ENCODE data around the gene BAZ2B. TPM values are rescaled to one million over a fixed set of nuclear protein-coding genes. Genes with fewer than 3 reads are reported as not detected.

The BAZ2B gene
- total RNA-seq, 1 donor from 2014 or later = 139 TPM

GRCh38 chr2:159497847-159498246 is 118.5 kb downstream of the BAZ2B start:
- intact Hi-C loops (cut with DNase I) = no loop called here
- DNase-seq (ENCODE audit: low spot score) (no peak), ATAC-seq (no peak)

GRCh38 chr2:159497256-159497655 is 119.1 kb downstream of the BAZ2B start:
- ATAC-seq (peak; percentile 83), DNase-seq (ENCODE audit: low spot score) (no peak)
- intact Hi-C loops (cut with DNase I) = no loop called here

- DNase-seq (ENCODE audit: low spot score) (no peak), ATAC-seq (no peak)
- intact Hi-C loops (cut with DNase I) = no loop called here
Measured at GRCh38 chr2:159489476-159489875, 126.9 kb downstream of the BAZ2B start.

- no peak for DNase-seq (ENCODE audit: low spot score)
- no peak for ATAC-seq
- intact Hi-C loops (cut with DNase I) = no loop called here
Measured at GRCh38 chr2:159484532-159484931, 131.8 kb downstream of the BAZ2B start.

GRCh38 chr2:159476329-159476728 is 140.0 kb downstream of the BAZ2B start:
- ATAC-seq = no peak
- no peak for DNase-seq (ENCODE audit: low spot score)
- intact Hi-C loops (cut with DNase I) = no loop called here

GRCh38 chr2:159475793-159476192 is 140.6 kb downstream of the BAZ2B start:
- ATAC-seq = no peak
- DNase-seq (ENCODE audit: low spot score) = no peak
- intact Hi-C loops (cut with DNase I) = no loop called here

GRCh38 chr2:159471340-159471739 is 145.0 kb downstream of the BAZ2B start:
- DNase-seq (ENCODE audit: low spot score) (no peak), ATAC-seq (no peak)
- intact Hi-C loops (cut with DNase I) = no loop called here

GRCh38 chr2:159468257-159468656 is 148.1 kb downstream of the BAZ2B start:
- ATAC-seq (no peak), DNase-seq (ENCODE audit: low spot score) (no peak)
- intact Hi-C loops (cut with DNase I) = no loop called here

- ATAC-seq = no peak
- intact Hi-C loops (cut with DNase I) = no loop called here
- DNase-seq (ENCODE audit: low spot score) = no peak
Measured at GRCh38 chr2:159462961-159463360, 153.4 kb downstream of the BAZ2B start.

- DNase-seq (ENCODE audit: low spot score) (no peak), ATAC-seq (no peak)
- intact Hi-C loops (cut with DNase I) = no loop called here
Measured at GRCh38 chr2:159462201-159462785, 154.1 kb downstream of the BAZ2B start.

- ATAC-seq = no peak
- intact Hi-C loops (cut with DNase I) = no loop called here
- no peak for DNase-seq (ENCODE audit: low spot score)
Measured at GRCh38 chr2:159461076-159461475, 155.3 kb downstream of the BAZ2B start.

- no peak for ATAC-seq
- intact Hi-C loops (cut with DNase I) = no loop called here
Measured at GRCh38 chr2:159460227-159460626, 156.1 kb downstream of the BAZ2B start.

GRCh38 chr2:159459279-159459678 is 157.1 kb downstream of the BAZ2B start:
- no peak for ATAC-seq
- intact Hi-C loops (cut with DNase I) = no loop called here
- DNase-seq (ENCODE audit: low spot score) = no peak

More at GRCh38 chr2:159460227-159460626, 156.1 kb downstream of the BAZ2B start:
- no peak for DNase-seq (ENCODE audit: low spot score)

GRCh38 chr2:159457589-159457988 is 158.8 kb downstream of the BAZ2B start:
- intact Hi-C loops (cut with DNase I) = no loop called here
- ATAC-seq (no peak), DNase-seq (ENCODE audit: low spot score) (no peak)

- ATAC-seq (no peak), DNase-seq (ENCODE audit: low spot score) (no peak)
- intact Hi-C loops (cut with DNase I) = no loop called here
Measured at GRCh38 chr2:159456500-159457426, 159.6 kb downstream of the BAZ2B start.

- DNase-seq (ENCODE audit: low spot score) = no peak
- intact Hi-C loops (cut with DNase I) = no loop called here
- ATAC-seq = peak; percentile 68
Measured at GRCh38 chr2:159455330-159455918, 160.9 kb downstream of the BAZ2B start.

GRCh38 chr2:159454185-159454584 is 162.2 kb downstream of the BAZ2B start:
- ATAC-seq (no peak), DNase-seq (ENCODE audit: low spot score) (no peak)
- intact Hi-C loops (cut with DNase I) = no loop called here

GRCh38 chr2:159450180-159450579 is 166.2 kb downstream of the BAZ2B start:
- intact Hi-C loops (cut with DNase I) = no loop called here
- no peak for DNase-seq (ENCODE audit: low spot score)
- ATAC-seq = no peak

GRCh38 chr2:159449504-159450124 is 166.7 kb downstream of the BAZ2B start:
- DNase-seq (ENCODE audit: low spot score) = no peak

GRCh38 chr2:159446817-159447216 is 169.5 kb downstream of the BAZ2B start:
- DNase-seq (ENCODE audit: low spot score) = no peak

More at GRCh38 chr2:159449504-159450124, 166.7 kb downstream of the BAZ2B start:
- intact Hi-C loops (cut with DNase I) = no loop called here
- ATAC-seq = no peak

More at GRCh38 chr2:159446817-159447216, 169.5 kb downstream of the BAZ2B start:
- no peak for ATAC-seq
- intact Hi-C loops (cut with DNase I) = no loop called here
